GM21515 (cell line): Measurements from ENCODE around the gene HHATL.

Source experiments
- ATAC-seq: cut with Tn5 transposase; IDR thresholded peaks from one replicate; pipeline ENCODE4 v1.9.1; 2021; ENCODE audit not compliant: unreplicated experiment

The HHATL gene

DNA sequence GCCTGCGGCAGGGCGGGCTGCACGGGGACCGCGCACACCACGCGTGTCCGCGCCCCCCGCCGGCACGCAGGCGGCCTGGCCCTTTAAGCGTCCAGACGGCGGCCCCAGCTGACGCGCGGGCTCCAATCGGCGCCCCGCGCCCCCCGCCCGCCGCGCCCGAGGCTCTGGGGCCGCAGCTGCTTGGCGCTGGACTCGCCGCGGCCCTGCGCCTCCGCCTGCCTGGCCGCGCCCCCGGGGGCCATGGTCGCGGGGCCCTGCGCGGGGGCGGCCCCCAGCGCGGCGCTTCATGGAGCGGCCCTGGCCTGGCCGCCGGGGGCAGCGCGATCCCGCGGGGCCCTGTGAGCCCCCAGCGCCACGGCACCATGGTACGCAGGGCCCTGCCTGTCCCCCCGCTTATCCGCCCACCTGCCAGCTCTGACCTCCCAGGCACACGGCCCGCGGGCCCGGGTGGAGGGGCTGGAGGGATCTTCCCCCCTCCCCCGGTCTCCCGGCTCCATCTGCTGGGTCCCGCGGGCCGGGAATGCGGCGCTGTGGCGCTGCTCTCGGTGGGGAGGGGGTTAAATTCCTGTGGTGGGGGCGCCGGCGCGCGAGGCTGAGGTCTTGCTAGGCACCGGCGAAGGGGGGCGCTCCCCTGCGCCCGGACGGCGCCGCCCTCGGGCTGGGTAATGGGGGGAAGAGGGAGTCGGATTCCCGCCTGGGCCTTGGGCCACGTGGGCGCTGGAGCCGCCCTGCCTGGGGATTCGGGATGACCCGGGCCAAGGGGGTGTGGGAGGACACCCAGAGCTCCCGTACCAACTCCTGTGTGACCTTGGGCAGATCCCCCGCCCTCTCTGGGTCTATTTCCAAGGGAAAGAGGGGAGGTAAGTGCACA is 48.0 kb downstream of the HHATL start:
- ATAC-seq: no peak

- ATAC-seq: no peak
Observed at GRCh38 chr3:42653560-42654330, 48.9 kb downstream of the HHATL start, which contains the start of gene ZBTB47. Gene ZBTB47 (plus strand): TSS chr3:42653697. CDS start chr3:42658356, 4,659 bp downstream.

DNA sequence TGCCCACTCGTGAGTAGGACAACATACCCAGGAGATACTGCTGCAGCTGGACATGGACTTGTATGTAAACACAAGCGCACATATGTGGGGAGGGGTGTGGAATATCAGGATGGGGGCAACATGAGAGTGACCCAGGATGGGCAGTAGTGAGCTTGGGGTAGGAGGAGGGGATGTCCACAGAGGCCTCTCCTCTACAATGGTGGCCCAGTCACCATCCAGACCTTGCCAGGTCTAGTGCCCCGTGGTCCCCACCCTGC is 49.4 kb downstream of the HHATL start:
- ATAC-seq: no peak

GRCh38 chr3:42652611-42653302 is 49.8 kb downstream of the HHATL start:
- no peak for ATAC-seq

DNA sequence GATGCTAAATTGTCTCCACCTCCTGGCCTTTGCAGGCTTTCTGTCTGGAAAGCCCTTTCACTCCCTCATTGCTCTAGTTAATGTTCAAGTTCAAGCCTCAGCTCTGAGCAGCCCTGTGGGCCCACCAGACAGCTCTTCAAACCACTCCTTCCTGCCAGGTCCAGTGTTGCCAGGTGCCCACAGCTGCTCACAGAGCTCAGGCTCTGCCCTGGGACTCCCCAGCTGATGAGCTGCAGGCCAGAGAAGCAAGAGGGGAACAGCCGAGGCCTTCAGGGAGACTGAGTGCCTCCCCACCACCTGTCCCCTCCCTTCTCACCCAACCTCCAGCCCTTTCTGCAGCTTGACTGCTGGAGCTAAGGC is 50.4 kb downstream of the HHATL start:
- ATAC-seq: no peak

- ATAC-seq: no peak
Observed at GRCh38 chr3:42651248-42652091, 51.1 kb downstream of the HHATL start.

DNA sequence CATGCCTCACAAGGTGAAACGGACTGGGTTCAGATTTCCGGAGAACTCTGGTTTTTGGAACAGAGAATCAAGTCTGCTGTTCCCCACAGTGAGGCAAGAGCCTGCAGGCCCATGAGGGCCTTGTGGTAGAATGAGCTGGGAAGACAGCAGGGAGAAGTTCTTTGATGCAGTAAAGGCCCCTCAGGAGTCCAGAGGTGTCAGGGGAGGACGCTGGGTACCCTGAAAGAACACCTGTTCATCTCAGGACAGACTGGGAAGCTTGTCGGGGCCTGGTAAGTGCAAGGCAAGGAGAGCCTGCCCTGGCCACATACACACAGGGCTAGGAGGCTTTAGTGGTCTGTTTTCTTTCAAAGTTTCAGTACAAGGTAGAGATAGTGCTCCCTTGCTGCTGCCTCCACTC is 52.8 kb downstream of the HHATL start:
- ATAC-seq: no peak

DNA sequence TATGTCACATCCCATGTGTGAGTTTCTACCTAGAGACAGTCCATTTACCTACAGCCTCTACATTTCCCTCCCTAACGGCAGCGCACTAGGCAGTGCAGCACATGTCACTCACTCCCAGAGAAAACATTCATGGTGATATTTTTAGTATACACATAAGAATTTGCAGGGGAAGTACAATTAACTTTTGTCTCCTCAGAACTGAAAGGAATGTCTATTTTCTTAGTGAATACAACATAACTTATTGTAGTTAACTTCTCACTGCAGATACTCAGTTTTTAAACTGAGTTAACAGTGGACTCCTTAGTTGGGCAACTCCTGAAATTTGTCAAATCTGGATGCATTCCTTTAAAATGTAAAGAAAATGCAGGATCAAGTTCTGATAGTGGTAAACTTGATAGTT is 53.6 kb downstream of the HHATL start:
- ATAC-seq: no peak

GRCh38 chr3:42647821-42648459 is 54.7 kb downstream of the HHATL start:
- ATAC-seq: no peak
